Hepatocyte (in vitro differentiated cells): ENCODE measurements around the gene TACC2. TPM values are rescaled to one million over a fixed set of nuclear protein-coding genes. Genes with fewer than 3 reads are reported as not detected.

Experiments
- DNase-seq: peaks from one replicate; pipeline ENCODE4 v3.0.0-alpha.2; 2016; ENCODE audit warnings: low spot score
- H2AFZ ChIP-seq: fragments of 200-600 bp; sonication (generic); 2 replicates; pipeline ENCODE4 v1.6.0; 2016; ENCODE audit warnings: antibody characterized with exemption, mild to moderate bottlenecking
- H3K27ac ChIP-seq: fragments of 200-600 bp; sonication (generic); 2 replicates; pipeline ENCODE4 v1.5.1; 2016; ENCODE audit warnings: mild to moderate bottlenecking
- H3K27me3 ChIP-seq: fragments of 200-600 bp; sonication (generic); 2 replicates; pipeline ENCODE4 v1.6.1; 2016
- H3K36me3 ChIP-seq: fragments of 200-600 bp; sonication (generic); replicated peaks from 2 replicates; pipeline ENCODE4 v1.5.1; 2016; ENCODE audit warnings: low read depth; ENCODE audit not compliant: insufficient read depth
- H3K4me1 ChIP-seq: fragments of 200-600 bp; sonication (generic); 2 replicates; pipeline ENCODE4 v1.5.1; 2016; ENCODE audit warnings: mild to moderate bottlenecking, moderate library complexity; ENCODE audit not compliant: insufficient read depth
- H3K4me2 ChIP-seq: fragments of 200-600 bp; sonication (generic); 2 replicates; pipeline ENCODE4 v1.6.0; 2016
- H3K4me3 ChIP-seq: fragments of 200-600 bp; sonication (generic); 2 replicates; pipeline ENCODE4 v1.5.1; 2016; ENCODE audit warnings: mild to moderate bottlenecking
- H3K79me2 ChIP-seq: fragments of 200-600 bp; sonication (generic); 2 replicates; pipeline ENCODE4 v1.6.0; 2017; ENCODE audit warnings: mild to moderate bottlenecking
- H3K9me2 ChIP-seq: fragments of 200-600 bp; sonication (generic); replicated peaks from 2 replicates; pipeline ENCODE4 v1.6.0; 2017; ENCODE audit warnings: mild to moderate bottlenecking; ENCODE audit not compliant: insufficient read depth
- H3K9me3 ChIP-seq: fragments of 200-600 bp; sonication (generic); 2 replicates; pipeline ENCODE4 v1.5.1; 2016; ENCODE audit warnings: low read depth, mild to moderate bottlenecking
- H4K20me1 ChIP-seq: fragments of 200-600 bp; sonication (generic); 2 replicates; pipeline ENCODE4 v1.6.0; 2016; ENCODE audit warnings: mild to moderate bottlenecking; ENCODE audit not compliant: insufficient read depth, poor library complexity, severe bottlenecking
- CTCF ChIP-seq: fragments of 200-600 bp; sonication (generic); IDR thresholded peaks from 2 replicates; pipeline ENCODE4 v1.5.1; 2016; ENCODE audit warnings: antibody characterized with exemption, mild to moderate bottlenecking; ENCODE audit not compliant: poor library complexity
- EZH2 ChIP-seq: fragments of 200-600 bp; sonication (generic); IDR thresholded peaks from 2 replicates; pipeline ENCODE4 v1.6.1; 2016; ENCODE audit warnings: antibody characterized with exemption, mild to moderate bottlenecking, borderline replicate concordance
- EZH2phosphoT487 ChIP-seq: fragments of 200-600 bp; sonication (generic); IDR thresholded peaks from one replicate; pipeline ENCODE4 v1.6.1; 2018; ENCODE audit warnings: antibody characterized with exemption, mild to moderate bottlenecking, low read depth, moderate library complexity; ENCODE audit not compliant: unreplicated experiment, severe bottlenecking
- WGBS: methylation state at CpG from one replicate; pipeline ENCODE4 v1.1.6; 2016; ENCODE audit warnings: low lambda C conversion rate; ENCODE audit errors: missing lambda C conversion rate; 5-methylcytosine and 5-hydroxymethylcytosine counted together
- polyA plus RNA-seq: library from polyadenylated mRNA; unstranded; fragments of >200 nt; fragmentation: Nextera tagmentation; extraction: Ambion mirVana; gene quantifications from 2 replicates; pipeline ENCODE4 v1.2.1, GENCODE V29; 2016
- total RNA-seq: library from RNA; depleted of rRNA; stranded (reverse); fragments of >200 nt; gene quantifications from 2 replicates; pipeline ENCODE4 v1.2.3, GENCODE V29; 2014

Gene TACC2
- total and polyA plus RNA-seq, 2 experiments from 2014 or later, result 20.0 to 34.6 TPM

- Histone ChIP-seq H3K4me1 (peaks cover 17% of the 10 kb centered on the region), H3K9me2 (no peaks in the 10 kb centered on the region), H3K4me3 (peak overlapping the region; percentile 5), H4K20me1 (no peaks in the 10 kb centered on the region), H3K9me3 (no peaks in the 10 kb centered on the region), H3K79me2 (peaks cover 31% of the 10 kb centered on the region), H3K27ac (peak overlapping the region; percentile 99), H3K4me2 (peak overlapping the region; percentile 91), H2AFZ (peak overlapping the region; percentile 19), H3K27me3 (no peaks in the 10 kb centered on the region), H3K36me3 (no peaks in the 10 kb centered on the region)
- WGBS, result 40% methylated on average over 12 of the region's 12 CpGs
- DNase-seq, result peak; percentile 41
- TF ChIP-seq CTCF (no peak), EZH2phosphoT487 (no peak), EZH2 (no peak)
These were observed 123.2 kb downstream of the TACC2 start for GRCh38 chr10:122112021-122112616.

- Histone ChIP-seq H3K4me1 (peaks cover 17% of the 10 kb centered on the region), H3K4me2 (peak overlapping the region; percentile 91), H3K4me3 (peak overlapping the region; percentile 79), H3K9me2 (no peaks in the 10 kb centered on the region), H3K9me3 (no peaks in the 10 kb centered on the region), H2AFZ (peak overlapping the region; percentile 79), H3K27me3 (no peaks in the 10 kb centered on the region), H3K79me2 (peaks cover 37% of the 10 kb centered on the region), H4K20me1 (no peaks in the 10 kb centered on the region), H3K36me3 (no peaks in the 10 kb centered on the region), H3K27ac (peak overlapping the region; percentile 99)
- peak; percentile 96 for DNase-seq
- WGBS, result 0% methylated on average over 48 of the region's 63 CpGs
- TF ChIP-seq EZH2, result no peak
- no peak for TF ChIP-seq EZH2phosphoT487
- peak; percentile 61 for TF ChIP-seq CTCF
These were observed 123.7 kb downstream of the TACC2 start for GRCh38 chr10:122112625-122113160.

- Histone ChIP-seq H3K9me3 (no peaks in the 10 kb centered on the region), H3K4me1 (peaks cover 17% of the 10 kb centered on the region), H3K27me3 (no peaks in the 10 kb centered on the region), H3K9me2 (no peaks in the 10 kb centered on the region), H3K36me3 (no peaks in the 10 kb centered on the region), H4K20me1 (peaks cover 4% of the 10 kb centered on the region), H2AFZ (peak overlapping the region; percentile 79), H3K4me2 (peak overlapping the region; percentile 91), H3K4me3 (peak overlapping the region; percentile 79), H3K79me2 (peaks cover 43% of the 10 kb centered on the region), H3K27ac (peak overlapping the region; percentile 99)
- 1% methylated on average over 72 of the region's 77 CpGs for WGBS
- TF ChIP-seq EZH2 (no peak), EZH2phosphoT487 (no peak), CTCF (peak; percentile 52)
- peak; percentile 85 for DNase-seq
These were observed 124.4 kb downstream of the TACC2 start for GRCh38 chr10:122113161-122113944.
